H1 (cell line): ENCODE measurements around the gene LGALS4. TPM values are rescaled to one million over a fixed set of nuclear protein-coding genes. Genes with fewer than 3 reads are reported as not detected.

Source experiments
- NANOG ChIP-seq: IDR thresholded peaks from 2 replicates; pipeline ENCODE4 v1.6.1; 2011; ENCODE audit warnings: low read length, low read depth, mild to moderate bottlenecking, inconsistent platforms; ENCODE audit not compliant: insufficient read depth, poor library complexity, severe bottlenecking
- polyA plus RNA-seq, 7 experiments: library from polyadenylated mRNA; depleted of rRNA in 3 of 7; stranded (reverse) in 5 of 7; unstranded in 2 of 7; fragments of >200 nt in 5 of 7; fragments of 200-250 nt in 2 of 7; gene quantifications; 1 replicate in 5 of 7; 2 replicates in 1 of 7; 4 replicates in 1 of 7; pipeline versions ENCODE4 v1.2.1 to v1.2.3, GENCODE V29; 2011 to 2013; ENCODE audit warnings: missing spikeins in 2 of 7, mixed read lengths in 2 of 7
- total RNA-seq: library from RNA; stranded (reverse); fragmentation: NEBNext Ultra II Directional; extraction: Animal tissue kit (Norgen Biotek cat#: 25700); gene quantifications from 2 replicates; pipeline ENCODE4 v1.2.1, GENCODE V29; 2021
- TF ChIP-seq, protein P1 (sequence below): fragments of 300-600 bp; sonication (generic); IDR thresholded peaks from 2 replicates; pipeline ENCODE4 v1.7.1; 2012; ENCODE audit warnings: low read length, moderate library complexity, mild to moderate bottlenecking, inconsistent platforms; ENCODE audit not compliant: insufficient replicate concordance
- TF ChIP-seq, protein P2 (sequence below): IDR thresholded peaks from 2 replicates; pipeline ENCODE4 v1.6.1; 2012; ENCODE audit warnings: inconsistent platforms

LGALS4 gene
- total and polyA plus RNA-seq, 2 of the 8 experiments (the other 6 are each of a cell fraction or from before 2014, with no cell fraction given) = 0.32 to 0.37 TPM

DNA sequence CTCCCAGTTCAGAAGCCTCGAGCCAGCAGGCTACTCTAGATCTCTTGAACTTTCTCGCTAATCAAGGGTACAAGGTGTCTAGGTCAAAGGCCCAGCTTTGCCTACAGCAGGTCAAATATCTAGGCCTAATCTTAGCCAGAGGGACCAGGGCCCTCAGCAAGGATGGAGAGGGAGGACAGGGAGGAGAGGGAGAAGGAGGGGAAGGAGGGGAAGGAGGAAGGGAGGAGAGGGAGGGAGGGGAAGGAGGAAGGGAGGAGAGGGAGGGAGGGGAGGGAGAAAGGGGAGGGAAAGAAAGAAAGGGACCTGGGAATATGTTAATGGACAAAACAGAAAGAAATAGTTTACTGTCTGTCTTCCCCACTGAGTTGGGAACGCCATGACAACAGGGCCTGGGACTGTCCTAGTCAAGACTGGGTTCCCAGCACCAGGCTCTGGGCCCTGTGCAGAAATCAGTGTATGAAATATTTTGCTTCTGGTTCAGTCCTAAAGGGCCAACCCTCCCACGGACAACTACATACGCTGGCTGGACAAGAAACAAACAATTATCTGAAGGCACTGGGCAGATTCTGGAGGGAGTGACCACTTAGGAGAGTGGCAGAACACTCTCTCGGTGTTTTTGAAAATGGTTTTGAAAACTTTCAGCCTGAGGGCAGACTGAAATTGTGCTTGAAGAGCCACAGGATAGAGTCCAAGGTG is 14.3 kb upstream of the LGALS4 start (continued):
- TF ChIP-seq, protein P1, sequence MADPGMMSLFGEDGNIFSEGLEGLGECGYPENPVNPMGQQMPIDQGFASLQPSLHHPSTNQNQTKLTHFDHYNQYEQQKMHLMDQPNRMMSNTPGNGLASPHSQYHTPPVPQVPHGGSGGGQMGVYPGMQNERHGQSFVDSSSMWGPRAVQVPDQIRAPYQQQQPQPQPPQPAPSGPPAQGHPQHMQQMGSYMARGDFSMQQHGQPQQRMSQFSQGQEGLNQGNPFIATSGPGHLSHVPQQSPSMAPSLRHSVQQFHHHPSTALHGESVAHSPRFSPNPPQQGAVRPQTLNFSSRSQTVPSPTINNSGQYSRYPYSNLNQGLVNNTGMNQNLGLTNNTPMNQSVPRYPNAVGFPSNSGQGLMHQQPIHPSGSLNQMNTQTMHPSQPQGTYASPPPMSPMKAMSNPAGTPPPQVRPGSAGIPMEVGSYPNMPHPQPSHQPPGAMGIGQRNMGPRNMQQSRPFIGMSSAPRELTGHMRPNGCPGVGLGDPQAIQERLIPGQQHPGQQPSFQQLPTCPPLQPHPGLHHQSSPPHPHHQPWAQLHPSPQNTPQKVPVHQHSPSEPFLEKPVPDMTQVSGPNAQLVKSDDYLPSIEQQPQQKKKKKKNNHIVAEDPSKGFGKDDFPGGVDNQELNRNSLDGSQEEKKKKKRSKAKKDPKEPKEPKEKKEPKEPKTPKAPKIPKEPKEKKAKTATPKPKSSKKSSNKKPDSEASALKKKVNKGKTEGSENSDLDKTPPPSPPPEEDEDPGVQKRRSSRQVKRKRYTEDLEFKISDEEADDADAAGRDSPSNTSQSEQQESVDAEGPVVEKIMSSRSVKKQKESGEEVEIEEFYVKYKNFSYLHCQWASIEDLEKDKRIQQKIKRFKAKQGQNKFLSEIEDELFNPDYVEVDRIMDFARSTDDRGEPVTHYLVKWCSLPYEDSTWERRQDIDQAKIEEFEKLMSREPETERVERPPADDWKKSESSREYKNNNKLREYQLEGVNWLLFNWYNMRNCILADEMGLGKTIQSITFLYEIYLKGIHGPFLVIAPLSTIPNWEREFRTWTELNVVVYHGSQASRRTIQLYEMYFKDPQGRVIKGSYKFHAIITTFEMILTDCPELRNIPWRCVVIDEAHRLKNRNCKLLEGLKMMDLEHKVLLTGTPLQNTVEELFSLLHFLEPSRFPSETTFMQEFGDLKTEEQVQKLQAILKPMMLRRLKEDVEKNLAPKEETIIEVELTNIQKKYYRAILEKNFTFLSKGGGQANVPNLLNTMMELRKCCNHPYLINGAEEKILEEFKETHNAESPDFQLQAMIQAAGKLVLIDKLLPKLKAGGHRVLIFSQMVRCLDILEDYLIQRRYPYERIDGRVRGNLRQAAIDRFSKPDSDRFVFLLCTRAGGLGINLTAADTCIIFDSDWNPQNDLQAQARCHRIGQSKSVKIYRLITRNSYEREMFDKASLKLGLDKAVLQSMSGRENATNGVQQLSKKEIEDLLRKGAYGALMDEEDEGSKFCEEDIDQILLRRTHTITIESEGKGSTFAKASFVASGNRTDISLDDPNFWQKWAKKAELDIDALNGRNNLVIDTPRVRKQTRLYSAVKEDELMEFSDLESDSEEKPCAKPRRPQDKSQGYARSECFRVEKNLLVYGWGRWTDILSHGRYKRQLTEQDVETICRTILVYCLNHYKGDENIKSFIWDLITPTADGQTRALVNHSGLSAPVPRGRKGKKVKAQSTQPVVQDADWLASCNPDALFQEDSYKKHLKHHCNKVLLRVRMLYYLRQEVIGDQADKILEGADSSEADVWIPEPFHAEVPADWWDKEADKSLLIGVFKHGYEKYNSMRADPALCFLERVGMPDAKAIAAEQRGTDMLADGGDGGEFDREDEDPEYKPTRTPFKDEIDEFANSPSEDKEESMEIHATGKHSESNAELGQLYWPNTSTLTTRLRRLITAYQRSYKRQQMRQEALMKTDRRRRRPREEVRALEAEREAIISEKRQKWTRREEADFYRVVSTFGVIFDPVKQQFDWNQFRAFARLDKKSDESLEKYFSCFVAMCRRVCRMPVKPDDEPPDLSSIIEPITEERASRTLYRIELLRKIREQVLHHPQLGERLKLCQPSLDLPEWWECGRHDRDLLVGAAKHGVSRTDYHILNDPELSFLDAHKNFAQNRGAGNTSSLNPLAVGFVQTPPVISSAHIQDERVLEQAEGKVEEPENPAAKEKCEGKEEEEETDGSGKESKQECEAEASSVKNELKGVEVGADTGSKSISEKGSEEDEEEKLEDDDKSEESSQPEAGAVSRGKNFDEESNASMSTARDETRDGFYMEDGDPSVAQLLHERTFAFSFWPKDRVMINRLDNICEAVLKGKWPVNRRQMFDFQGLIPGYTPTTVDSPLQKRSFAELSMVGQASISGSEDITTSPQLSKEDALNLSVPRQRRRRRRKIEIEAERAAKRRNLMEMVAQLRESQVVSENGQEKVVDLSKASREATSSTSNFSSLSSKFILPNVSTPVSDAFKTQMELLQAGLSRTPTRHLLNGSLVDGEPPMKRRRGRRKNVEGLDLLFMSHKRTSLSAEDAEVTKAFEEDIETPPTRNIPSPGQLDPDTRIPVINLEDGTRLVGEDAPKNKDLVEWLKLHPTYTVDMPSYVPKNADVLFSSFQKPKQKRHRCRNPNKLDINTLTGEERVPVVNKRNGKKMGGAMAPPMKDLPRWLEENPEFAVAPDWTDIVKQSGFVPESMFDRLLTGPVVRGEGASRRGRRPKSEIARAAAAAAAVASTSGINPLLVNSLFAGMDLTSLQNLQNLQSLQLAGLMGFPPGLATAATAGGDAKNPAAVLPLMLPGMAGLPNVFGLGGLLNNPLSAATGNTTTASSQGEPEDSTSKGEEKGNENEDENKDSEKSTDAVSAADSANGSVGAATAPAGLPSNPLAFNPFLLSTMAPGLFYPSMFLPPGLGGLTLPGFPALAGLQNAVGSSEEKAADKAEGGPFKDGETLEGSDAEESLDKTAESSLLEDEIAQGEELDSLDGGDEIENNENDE = no peak
- TF ChIP-seq, protein P2, sequence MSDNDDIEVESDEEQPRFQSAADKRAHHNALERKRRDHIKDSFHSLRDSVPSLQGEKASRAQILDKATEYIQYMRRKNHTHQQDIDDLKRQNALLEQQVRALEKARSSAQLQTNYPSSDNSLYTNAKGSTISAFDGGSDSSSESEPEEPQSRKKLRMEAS = no peak
- TF ChIP-seq NANOG = no peak
